Esophagus squamous epithelium (tissue), 5 donors: ENCODE data around the gene MED29. TPM values are rescaled to one million over a fixed set of nuclear protein-coding genes. Genes with fewer than 3 reads are reported as not detected.

Experiments used
- DNase-seq: peaks from one replicate; lab custom pipeline; 2025; lab: John Stamatoyannopoulos, UW
- H3K27ac ChIP-seq, 4 donors: fragments of 200-600 bp; sonication (generic); one replicate each; pipeline ENCODE4 v1.5.1; 2016 to 2019; ENCODE audit warnings: mild to moderate bottlenecking in 1 of 4
- H3K27me3 ChIP-seq, 4 donors: fragments of 200-600 bp; sonication (generic); 1 replicate in 3 of 4; 2 replicates in 1 of 4; pipeline versions ENCODE4 v1.5.1 to v1.6.0; 2017 to 2021; ENCODE audit warnings: antibody characterized with exemption in 1 of 4
- H3K36me3 ChIP-seq, 3 donors: fragments of 200-600 bp; sonication (generic); one replicate each; pipeline ENCODE4 v1.5.1; 2016 to 2019
- H3K4me1 ChIP-seq, 3 donors: fragments of 200-600 bp; sonication (generic); one replicate each; pipeline ENCODE4 v1.5.1; 2017 to 2019
- H3K4me3 ChIP-seq, 4 donors: fragments of 200-600 bp; sonication (generic); 1 replicate in 3 of 4; 2 replicates in 1 of 4; pipeline ENCODE4 v1.5.1; 2016 to 2019; ENCODE audit warnings: mild to moderate bottlenecking in 2 of 4, moderate library complexity in 1 of 4
- H3K9me3 ChIP-seq, 3 donors: fragments of 200-600 bp; sonication (generic); one replicate each; pipeline ENCODE4 v1.5.1; 2016 to 2019
- POLR2A ChIP-seq, 4 donors: fragments of 450-650 bp; IDR thresholded peaks; one replicate each; pipeline ENCODE4 v1.6.1; 2017; ENCODE audit warnings: antibody characterized with exemption in 4 of 4, mild to moderate bottlenecking in 4 of 4, moderate library complexity in 3 of 4
- WGBS, 2 donors: methylation state at CpG; one replicate each; pipeline ENCODE4 v1.1.5; 2018; 5-methylcytosine and 5-hydroxymethylcytosine counted together
- intact Hi-C: fragments of 100-400 bp; cut with DNase I; formaldehyde crosslinking; loops from one replicate; pipeline ENCODE4 v1.15.0; 2022
- total RNA-seq, 4 donors: library from RNA; depleted of rRNA; stranded (reverse); fragments of >200 nt; gene quantifications; one replicate each; pipeline ENCODE4 v1.1.0, GENCODE V29; 2016
- TF ChIP-seq, protein P1 (sequence below), 6 experiments: fragments of 450-650 bp in 4 of 6; fragments of 200-600 bp in 2 of 6; sonication (generic) in 2 of 6; IDR thresholded peaks; one replicate each; pipeline ENCODE4 v1.5.1; 2016 to 2019; ENCODE audit warnings: antibody characterized with exemption in 6 of 6, mild to moderate bottlenecking in 4 of 6, moderate library complexity in 4 of 6
- donor health status: DM: yes; HTN: yes; CAD: no.

Gene MED29
- total RNA-seq, 4 donors from 2014 or later, result 11.8 to 20.1 (median 16.5) TPM

DNA sequence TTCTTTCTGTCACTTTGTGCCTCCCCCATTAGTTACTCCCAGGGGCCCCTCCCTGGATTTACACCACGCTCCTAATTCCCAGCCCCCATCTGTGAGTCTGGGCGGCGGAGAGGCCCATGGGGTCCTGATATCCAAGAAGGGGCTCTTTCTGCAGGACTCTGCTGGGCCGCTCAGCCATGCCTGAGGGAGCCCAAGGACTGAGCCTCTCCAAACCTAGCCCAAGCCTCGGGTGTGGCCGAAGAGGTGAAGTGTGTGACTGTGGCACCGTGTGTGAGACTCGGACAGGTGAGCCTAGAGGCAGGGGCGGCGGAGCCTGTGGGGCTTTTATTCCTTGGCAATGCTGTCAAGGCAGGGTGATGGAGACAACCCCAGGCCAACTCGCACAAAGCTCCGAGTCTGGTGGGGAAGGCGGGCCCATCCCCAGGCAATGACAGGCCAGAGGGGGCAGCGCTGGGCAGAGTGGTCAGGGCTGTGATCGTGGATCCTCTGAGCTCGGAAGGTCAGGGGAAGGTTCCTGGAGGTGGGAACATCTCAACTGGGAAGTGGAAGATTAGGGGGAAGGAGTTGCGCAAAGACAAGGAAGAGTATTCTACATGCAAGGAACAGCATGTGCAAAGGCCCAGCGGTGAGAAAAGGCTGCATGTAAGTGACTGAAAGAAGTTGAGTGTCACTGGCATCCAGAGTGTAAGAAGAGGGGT, 22.9 kb downstream of the MED29 start:
- Histone ChIP-seq H3K9me3 (no peaks in the 10 kb centered on the region), H3K4me1 (peaks cover 19 to 69% (median 32%) of the 10 kb centered on the region in 3 donors), H3K36me3 (peaks cover 0 to 18% (median 6%) of the 10 kb centered on the region in 3 donors), H3K27ac (peak overlapping the region; percentile 99), H3K27me3 (no peaks in the 10 kb centered on the region), H3K4me3 (peak overlapping the region; percentile 64 to 90 (median 79))
- no peak for TF ChIP-seq POLR2A (IDR thresholded peaks at IDR 0.05)
- TF ChIP-seq, protein P1, sequence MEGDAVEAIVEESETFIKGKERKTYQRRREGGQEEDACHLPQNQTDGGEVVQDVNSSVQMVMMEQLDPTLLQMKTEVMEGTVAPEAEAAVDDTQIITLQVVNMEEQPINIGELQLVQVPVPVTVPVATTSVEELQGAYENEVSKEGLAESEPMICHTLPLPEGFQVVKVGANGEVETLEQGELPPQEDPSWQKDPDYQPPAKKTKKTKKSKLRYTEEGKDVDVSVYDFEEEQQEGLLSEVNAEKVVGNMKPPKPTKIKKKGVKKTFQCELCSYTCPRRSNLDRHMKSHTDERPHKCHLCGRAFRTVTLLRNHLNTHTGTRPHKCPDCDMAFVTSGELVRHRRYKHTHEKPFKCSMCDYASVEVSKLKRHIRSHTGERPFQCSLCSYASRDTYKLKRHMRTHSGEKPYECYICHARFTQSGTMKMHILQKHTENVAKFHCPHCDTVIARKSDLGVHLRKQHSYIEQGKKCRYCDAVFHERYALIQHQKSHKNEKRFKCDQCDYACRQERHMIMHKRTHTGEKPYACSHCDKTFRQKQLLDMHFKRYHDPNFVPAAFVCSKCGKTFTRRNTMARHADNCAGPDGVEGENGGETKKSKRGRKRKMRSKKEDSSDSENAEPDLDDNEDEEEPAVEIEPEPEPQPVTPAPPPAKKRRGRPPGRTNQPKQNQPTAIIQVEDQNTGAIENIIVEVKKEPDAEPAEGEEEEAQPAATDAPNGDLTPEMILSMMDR (IDR thresholded peaks at IDR 0.05), result no peak
- intact Hi-C loops, result no loop called here
- no peak for DNase-seq
- 52 to 69% methylated on average over 10 to 11 of the region's 18 CpGs for WGBS, 2 donors

DNA sequence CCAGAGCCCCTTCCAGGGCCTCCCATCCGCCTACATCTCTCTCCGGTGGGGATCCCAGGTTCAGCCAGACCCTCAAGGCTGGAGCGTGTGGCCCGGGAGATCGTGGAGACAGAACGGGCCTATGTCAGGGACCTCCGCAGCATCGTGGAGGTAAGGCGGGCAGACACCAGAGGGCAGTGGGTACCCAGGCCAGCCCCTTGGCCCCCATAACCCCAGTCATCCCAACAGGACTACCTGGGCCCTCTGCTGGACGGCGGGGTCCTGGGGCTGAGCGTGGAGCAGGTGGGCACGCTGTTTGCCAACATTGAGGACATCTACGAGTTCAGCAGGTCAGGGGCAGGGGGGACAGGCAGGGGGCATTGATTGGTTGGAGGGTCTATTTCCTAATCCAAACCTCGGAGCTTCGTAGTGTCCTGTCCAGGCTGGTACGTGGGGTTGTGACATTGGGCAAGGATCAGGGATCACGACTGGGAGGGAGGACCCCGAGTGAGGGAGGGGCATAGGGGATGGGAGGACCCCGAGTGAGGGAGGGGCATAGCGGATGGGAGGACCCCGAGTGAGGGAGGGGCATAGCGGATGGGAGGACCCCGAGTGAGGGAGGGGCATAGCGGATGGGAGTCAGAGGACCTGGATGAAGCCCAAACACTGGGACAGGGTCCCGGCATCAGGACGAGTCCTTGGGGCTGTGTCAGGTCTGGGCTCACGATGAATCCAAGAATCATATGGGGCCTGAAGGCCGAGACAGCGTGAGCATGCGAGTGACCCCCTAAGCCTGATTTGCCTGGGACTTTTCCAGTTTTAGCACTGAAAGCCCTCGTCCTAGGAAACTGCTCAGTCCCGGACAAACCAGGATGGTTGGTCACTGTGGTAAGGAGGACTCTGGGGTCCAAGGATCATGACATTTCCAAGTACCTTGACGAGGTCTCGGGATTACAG, 24.2 kb downstream of the MED29 start:
- no peak for DNase-seq
- H3K9me3 ChIP-seq, result no peaks in the 10 kb centered on the region
- intact Hi-C loops, result no loop called here
- peaks cover 0 to 22% (median 9%) of the 10 kb centered on the region in 3 donors for H3K36me3 ChIP-seq
- WGBS, 2 donors, result 57 to 70% methylated on average over 19 to 25 of the region's 35 CpGs
- H3K4me3 ChIP-seq, result peak overlapping the region in 2 of 4 donors; percentile 76 to 90
- H3K4me1 ChIP-seq, result peaks cover 18 to 61% (median 25%) of the 10 kb centered on the region in 3 donors
- TF ChIP-seq, protein P1 (IDR thresholded peaks at IDR 0.05), result no peak
- TF ChIP-seq POLR2A (IDR thresholded peaks at IDR 0.05), result no peak
- peak overlapping the region in 3 of 4 donors; percentile 17 to 99 (median 99) for H3K27ac ChIP-seq
- H3K27me3 ChIP-seq, result no peaks in the 10 kb centered on the region

- 76 to 82% methylated on average over 9 to 12 of the region's 27 CpGs for WGBS, 2 donors
- peaks cover 0 to 23% (median 9%) of the 10 kb centered on the region in 3 donors for H3K36me3 ChIP-seq
- intact Hi-C loops, result no loop called here
- no peak overlapping the region for H3K4me3 ChIP-seq
- peaks cover 8 to 51% (median 14%) of the 10 kb centered on the region in 3 donors for H3K4me1 ChIP-seq
- H3K27me3 ChIP-seq, result no peaks in the 10 kb centered on the region
- no peak overlapping the region for H3K27ac ChIP-seq
- TF ChIP-seq, protein P1 (IDR thresholded peaks at IDR 0.05), result no peak
- TF ChIP-seq POLR2A (IDR thresholded peaks at IDR 0.05), result no peak
- no peak for DNase-seq
- no peaks in the 10 kb centered on the region for H3K9me3 ChIP-seq
Measured at GRCh38 chr19:39416152-39417120, 25.3 kb downstream of the MED29 start.

DNA sequence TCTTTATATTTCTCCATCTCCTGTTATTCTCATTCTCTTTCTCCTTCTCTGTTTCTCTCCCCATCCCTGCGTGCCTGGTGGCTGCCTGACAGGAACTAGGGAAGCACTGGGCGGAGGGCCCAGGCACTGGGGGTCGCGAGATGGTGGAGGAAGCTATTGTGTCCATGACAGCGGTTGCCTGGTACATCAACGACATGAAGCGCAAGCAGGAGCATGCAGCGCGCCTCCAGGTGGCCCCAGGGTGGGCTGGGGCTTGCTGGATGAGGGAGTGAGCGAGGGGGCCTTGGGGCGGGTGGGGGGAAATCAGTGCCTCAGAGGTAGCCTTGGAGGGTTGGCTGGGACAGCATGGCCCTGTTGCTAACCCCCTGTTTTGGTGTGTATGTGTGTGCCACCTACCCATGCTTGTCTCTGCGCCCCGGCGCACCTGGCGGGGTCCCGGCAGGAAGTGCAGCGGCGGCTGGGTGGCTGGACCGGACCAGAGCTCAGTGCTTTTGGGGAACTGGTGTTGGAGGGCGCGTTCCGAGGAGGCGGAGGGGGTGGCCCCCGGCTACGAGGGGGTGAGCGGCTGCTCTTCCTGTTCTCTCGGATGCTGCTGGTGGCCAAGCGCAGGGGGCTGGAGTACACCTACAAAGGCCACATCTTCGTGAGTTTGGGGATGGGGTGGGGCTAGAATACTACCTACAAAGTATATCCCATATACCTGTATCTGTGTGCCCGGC, 26.4 kb downstream of the MED29 start:
- Histone ChIP-seq H3K4me1 (peaks cover 7 to 43% (median 13%) of the 10 kb centered on the region in 3 donors), H3K27me3 (no peaks in the 10 kb centered on the region), H3K4me3 (no peak overlapping the region), H3K36me3 (peaks cover 0 to 35% (median 13%) of the 10 kb centered on the region in 3 donors), H3K27ac (no peak overlapping the region), H3K9me3 (no peaks in the 10 kb centered on the region)
- TF ChIP-seq POLR2A (IDR thresholded peaks at IDR 0.05), result no peak
- TF ChIP-seq, protein P1 (IDR thresholded peaks at IDR 0.05), result no peak
- 91 to 96% methylated on average over 4 to 7 of the region's 30 CpGs for WGBS, 2 donors
- intact Hi-C loops, result no loop called here
- DNase-seq, result no peak
